Measurements from ENCODE around the gene PSMD1.

Gene PSMD1

GRCh38 chr2:231124838-231125568 lies 68.3 kb downstream of the PSMD1 start, which contains the start of gene HTR2B:
Gene HTR2B (minus strand): TSS chr2:231125042. CDS start chr2:231123764, 1,278 bp downstream.
- H3K27ac ChIP-seq (ENCODE audit: low read length), result no peak within 1 kb of the TSS
- H3K9me3 ChIP-seq (ENCODE audit: insufficient read depth, low read depth, low read length), result no peaks in the 10 kb centered on the region
- H3K9ac ChIP-seq (ENCODE audit: low read depth, low read length), result no peak within 1 kb of the TSS
- peaks cover 22% of the 10 kb centered on the region for H3K4me1 ChIP-seq (ENCODE audit: insufficient read depth, low read length)
- H3K4me3 ChIP-seq (ENCODE audit: low read length), result no peak within 1 kb of the TSS
- H3K27me3 ChIP-seq (ENCODE audit: insufficient read depth, low read length), result no peaks in the 10 kb centered on the region
- no peaks in the 10 kb centered on the region for H3K36me3 ChIP-seq (ENCODE audit: insufficient read depth, low read depth, low read length)

- Histone ChIP-seq H3K4me3 (ENCODE audit: low read length) (no peak overlapping the region), H3K9ac (ENCODE audit: low read depth, low read length) (no peak overlapping the region), H3K36me3 (ENCODE audit: insufficient read depth, low read depth, low read length) (no peaks in the 10 kb centered on the region), H3K27ac (ENCODE audit: low read length) (no peak overlapping the region), H3K27me3 (ENCODE audit: insufficient read depth, low read length) (no peaks in the 10 kb centered on the region), H3K4me1 (ENCODE audit: insufficient read depth, low read length) (peaks cover 22% of the 10 kb centered on the region), H3K9me3 (ENCODE audit: insufficient read depth, low read depth, low read length) (no peaks in the 10 kb centered on the region)
Observed at GRCh38 chr2:231126123-231126522, 69.5 kb downstream of the PSMD1 start.

DNA sequence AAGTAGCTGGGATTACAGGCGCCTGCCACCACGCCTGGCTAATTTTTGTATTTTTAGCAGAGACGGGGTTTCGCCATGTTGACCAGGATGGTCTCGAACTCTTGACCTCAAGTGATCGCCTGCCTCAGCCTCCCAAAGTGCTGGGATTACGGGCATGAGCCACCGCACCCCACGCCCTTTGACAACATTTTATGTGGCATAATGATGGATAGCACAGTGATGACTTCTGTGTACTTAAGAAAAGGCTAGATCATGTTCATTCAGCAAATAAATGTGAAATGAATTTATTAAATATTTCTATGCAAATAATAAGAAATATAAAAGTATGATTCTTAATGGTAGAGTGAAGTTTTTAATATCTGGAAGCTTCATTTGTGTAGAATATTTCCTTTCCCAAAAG lies 70.8 kb downstream of the PSMD1 start:
- Histone ChIP-seq H3K4me1 (ENCODE audit: insufficient read depth, low read length) (peaks cover 26% of the 10 kb centered on the region), H3K9me3 (ENCODE audit: insufficient read depth, low read depth, low read length) (no peaks in the 10 kb centered on the region)

GRCh38 chr2:231127936-231128335 lies 71.3 kb downstream of the PSMD1 start:
- Histone ChIP-seq H3K4me3 (ENCODE audit: low read length) (no peak overlapping the region), H3K36me3 (ENCODE audit: insufficient read depth, low read depth, low read length) (no peaks in the 10 kb centered on the region), H3K9ac (ENCODE audit: low read depth, low read length) (no peak overlapping the region), H3K27ac (ENCODE audit: low read length) (no peak overlapping the region), H3K9me3 (ENCODE audit: insufficient read depth, low read depth, low read length) (no peaks in the 10 kb centered on the region), H3K4me1 (ENCODE audit: insufficient read depth, low read length) (peaks cover 31% of the 10 kb centered on the region), H3K27me3 (ENCODE audit: insufficient read depth, low read length) (no peaks in the 10 kb centered on the region)

More for the DNA sequence above, 70.8 kb downstream of the PSMD1 start:
- Histone ChIP-seq H3K36me3 (ENCODE audit: insufficient read depth, low read depth, low read length) (no peaks in the 10 kb centered on the region), H3K27ac (ENCODE audit: low read length) (no peak overlapping the region), H3K27me3 (ENCODE audit: insufficient read depth, low read length) (no peaks in the 10 kb centered on the region), H3K9ac (ENCODE audit: low read depth, low read length) (no peak overlapping the region), H3K4me3 (ENCODE audit: low read length) (no peak overlapping the region)

DNA sequence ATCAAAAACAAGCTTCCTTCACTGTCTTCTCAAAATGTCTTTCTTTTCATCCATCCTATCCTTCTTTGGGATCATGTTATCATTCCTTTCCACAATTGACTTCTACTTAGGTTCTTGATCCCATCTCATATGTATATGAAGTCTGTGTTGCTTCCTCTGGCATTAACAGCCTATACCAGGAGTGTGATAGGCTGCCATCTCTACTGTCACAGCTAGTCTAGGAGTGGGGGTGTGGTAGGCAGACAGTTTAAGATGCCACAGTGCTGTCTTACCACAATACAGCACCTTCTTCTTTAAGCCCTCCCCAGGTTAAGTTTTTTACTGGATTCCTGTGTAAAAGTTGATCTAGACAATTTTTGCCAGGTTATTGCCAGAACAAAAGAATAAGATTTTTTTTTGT lies 71.9 kb downstream of the PSMD1 start:
- no peaks in the 10 kb centered on the region for H3K9me3 ChIP-seq (ENCODE audit: insufficient read depth, low read depth, low read length)
- H3K36me3 ChIP-seq (ENCODE audit: insufficient read depth, low read depth, low read length), result no peaks in the 10 kb centered on the region
- no peak overlapping the region for H3K27ac ChIP-seq (ENCODE audit: low read length)
- H3K4me1 ChIP-seq (ENCODE audit: insufficient read depth, low read length), result peaks cover 31% of the 10 kb centered on the region
- H3K9ac ChIP-seq (ENCODE audit: low read depth, low read length), result no peak overlapping the region
- no peaks in the 10 kb centered on the region for H3K27me3 ChIP-seq (ENCODE audit: insufficient read depth, low read length)
- H3K4me3 ChIP-seq (ENCODE audit: low read length), result no peak overlapping the region

- no peaks in the 10 kb centered on the region for H3K27me3 ChIP-seq (ENCODE audit: insufficient read depth, low read length)
- H3K36me3 ChIP-seq (ENCODE audit: insufficient read depth, low read depth, low read length), result no peaks in the 10 kb centered on the region
- H3K4me3 ChIP-seq (ENCODE audit: low read length), result no peak overlapping the region
- H3K4me1 ChIP-seq (ENCODE audit: insufficient read depth, low read length), result peaks cover 27% of the 10 kb centered on the region
- no peak overlapping the region for H3K27ac ChIP-seq (ENCODE audit: low read length)
- no peaks in the 10 kb centered on the region for H3K9me3 ChIP-seq (ENCODE audit: insufficient read depth, low read depth, low read length)
- no peak overlapping the region for H3K9ac ChIP-seq (ENCODE audit: low read depth, low read length)
Observed at GRCh38 chr2:231129216-231129615, 72.5 kb downstream of the PSMD1 start.

- Histone ChIP-seq H3K9ac (ENCODE audit: low read depth, low read length) (no peak overlapping the region), H3K27ac (ENCODE audit: low read length) (no peak overlapping the region), H3K4me1 (ENCODE audit: insufficient read depth, low read length) (peaks cover 17% of the 10 kb centered on the region; the same call in 1 of the 2 replicates), H3K36me3 (ENCODE audit: insufficient read depth, low read depth, low read length) (no peaks in the 10 kb centered on the region), H3K9me3 (ENCODE audit: insufficient read depth, low read depth, low read length) (no peaks in the 10 kb centered on the region), H3K27me3 (ENCODE audit: insufficient read depth, low read length) (no peaks in the 10 kb centered on the region), H3K4me3 (ENCODE audit: low read length) (no peak overlapping the region)
Observed at GRCh38 chr2:231130336-231131056, 73.8 kb downstream of the PSMD1 start.

GRCh38 chr2:231132129-231132528 lies 75.5 kb downstream of the PSMD1 start:
- peaks cover 17% of the 10 kb centered on the region; the same call in 1 of the 2 replicates for H3K4me1 ChIP-seq (ENCODE audit: insufficient read depth, low read length)
- H3K9ac ChIP-seq (ENCODE audit: low read depth, low read length), result no peak overlapping the region
- no peaks in the 10 kb centered on the region for H3K27me3 ChIP-seq (ENCODE audit: insufficient read depth, low read length)
- no peak overlapping the region for H3K4me3 ChIP-seq (ENCODE audit: low read length)
- no peaks in the 10 kb centered on the region for H3K36me3 ChIP-seq (ENCODE audit: insufficient read depth, low read depth, low read length)
- H3K27ac ChIP-seq (ENCODE audit: low read length), result no peak overlapping the region
- no peaks in the 10 kb centered on the region for H3K9me3 ChIP-seq (ENCODE audit: insufficient read depth, low read depth, low read length)

DNA sequence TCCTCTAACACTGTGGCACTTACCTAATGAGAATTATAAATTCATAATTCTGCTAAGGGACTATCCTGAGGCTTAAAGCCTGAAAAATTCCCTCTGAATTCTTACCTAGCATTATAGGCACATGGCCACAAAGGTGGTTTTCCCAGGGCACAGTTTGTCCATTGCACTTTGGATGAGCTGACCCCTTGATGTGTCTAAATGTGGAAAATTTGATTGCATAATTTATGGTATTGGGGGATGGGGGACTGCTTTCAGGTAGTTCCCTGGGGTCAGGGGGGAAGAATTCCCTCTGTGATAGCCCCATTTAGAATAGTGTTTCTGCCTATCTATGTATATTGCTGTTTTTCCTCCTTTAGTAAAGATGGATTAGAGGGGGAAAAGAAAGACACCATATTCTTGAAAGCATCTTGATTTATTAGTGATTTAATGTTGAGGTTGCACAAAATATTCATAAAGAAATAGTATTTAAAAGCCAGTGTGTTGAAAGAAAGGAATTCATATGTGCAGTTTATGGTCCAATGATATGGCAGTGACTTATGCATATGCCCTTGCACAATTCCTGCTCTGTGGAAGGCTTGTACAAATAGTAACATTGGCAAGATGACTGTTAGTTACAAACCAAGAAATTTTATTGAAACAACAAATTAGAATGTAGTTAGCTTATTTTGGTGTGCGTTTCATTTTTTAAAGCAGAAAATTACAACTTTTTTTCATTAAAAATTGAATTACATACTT lies 76.9 kb downstream of the PSMD1 start:
- H3K9me3 ChIP-seq (ENCODE audit: insufficient read depth, low read depth, low read length), result no peaks in the 10 kb centered on the region
- no peak overlapping the region for H3K27ac ChIP-seq (ENCODE audit: low read length)
- H3K36me3 ChIP-seq (ENCODE audit: insufficient read depth, low read depth, low read length), result peaks cover 11% of the 10 kb centered on the region; the same call in 1 of the 2 replicates
- no peak overlapping the region for H3K9ac ChIP-seq (ENCODE audit: low read depth, low read length)
- no peaks in the 10 kb centered on the region for H3K27me3 ChIP-seq (ENCODE audit: insufficient read depth, low read length)
- no peak overlapping the region for H3K4me3 ChIP-seq (ENCODE audit: low read length)
- H3K4me1 ChIP-seq (ENCODE audit: insufficient read depth, low read length), result peaks cover 17% of the 10 kb centered on the region; the same call in 1 of the 2 replicates

GRCh38 chr2:231134910-231135655 lies 78.4 kb downstream of the PSMD1 start:
- Histone ChIP-seq H3K4me3 (ENCODE audit: low read length) (no peak overlapping the region), H3K27me3 (ENCODE audit: insufficient read depth, low read length) (no peaks in the 10 kb centered on the region), H3K27ac (ENCODE audit: low read length) (no peak overlapping the region), H3K9ac (ENCODE audit: low read depth, low read length) (no peak overlapping the region), H3K9me3 (ENCODE audit: insufficient read depth, low read depth, low read length) (no peaks in the 10 kb centered on the region), H3K36me3 (ENCODE audit: insufficient read depth, low read depth, low read length) (peaks cover 20% of the 10 kb centered on the region; the same call in 1 of the 2 replicates), H3K4me1 (ENCODE audit: insufficient read depth, low read length) (peaks cover 17% of the 10 kb centered on the region; the same call in 1 of the 2 replicates)

DNA sequence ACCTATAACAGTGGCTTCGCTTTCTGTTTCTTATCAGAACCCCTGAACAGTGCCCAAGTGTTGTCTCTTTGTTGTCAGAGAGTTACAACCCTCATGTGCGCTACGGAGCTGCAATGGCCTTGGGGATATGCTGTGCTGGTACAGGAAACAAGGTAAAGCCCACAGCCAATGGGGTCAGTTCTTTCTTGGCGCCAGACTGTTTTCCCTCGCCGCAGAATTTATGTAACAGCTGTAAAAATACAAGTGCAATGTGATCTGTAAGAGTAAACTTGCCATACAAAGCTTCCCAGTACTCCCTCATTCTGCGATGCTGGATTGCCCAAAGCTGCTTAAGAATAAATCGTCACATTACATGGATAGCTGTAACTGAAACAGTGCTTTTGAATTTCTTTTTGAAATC lies 82.0 kb downstream of the PSMD1 start:
- Histone ChIP-seq H3K9ac (ENCODE audit: low read depth, low read length) (no peak overlapping the region), H3K9me3 (ENCODE audit: insufficient read depth, low read depth, low read length) (no peaks in the 10 kb centered on the region), H3K4me3 (ENCODE audit: low read length) (no peak overlapping the region), H3K4me1 (ENCODE audit: insufficient read depth, low read length) (peaks cover 2% of the 10 kb centered on the region; the same call in 1 of the 2 replicates), H3K27me3 (ENCODE audit: insufficient read depth, low read length) (no peaks in the 10 kb centered on the region), H3K27ac (ENCODE audit: low read length) (no peak overlapping the region), H3K36me3 (ENCODE audit: insufficient read depth, low read depth, low read length) (peaks cover 20% of the 10 kb centered on the region; the same call in 1 of the 2 replicates)
